ENCODE results near the gene EVI5L.
A peak's percentile ranks its signal among the peaks of the same experiment; 100 is the strongest.
"Not testable (repeated sequence)": the region's sequence is repeated elsewhere in the genome, so short reads cannot be mapped to it uniquely, and the experiment has no call there.

EVI5L gene

GRCh38 chr19:7829561-7830271 is at the start of gene EVI5L:
TSS of gene EVI5L (plus strand) at chr19:7830218. CDS start at chr19:7846543, 16,325 bp downstream.
- peak; percentile 100 for DNase-seq

- DNase-seq = no peak
These were observed 48.9 kb upstream of the EVI5L start for GRCh38 chr19:7781157-7781556.

GRCh38 chr19:7783991-7784423 is 46.0 kb upstream of the EVI5L start:
- peak; percentile 10 for DNase-seq

GRCh38 chr19:7784856-7785255 is 45.2 kb upstream of the EVI5L start:
- no peak for DNase-seq

GRCh38 chr19:7787141-7787540 is 42.9 kb upstream of the EVI5L start:
- DNase-seq = no peak

GRCh38 chr19:7787602-7788177 is 42.3 kb upstream of the EVI5L start:
- DNase-seq = no peak

- DNase-seq = no peak
These were observed 41.7 kb upstream of the EVI5L start for GRCh38 chr19:7788178-7788932.

- no peak for DNase-seq
These were observed 41.1 kb upstream of the EVI5L start for GRCh38 chr19:7788933-7789323.

GRCh38 chr19:7789447-7789846 is 40.6 kb upstream of the EVI5L start:
- no peak for DNase-seq

GRCh38 chr19:7790416-7790815 is 39.6 kb upstream of the EVI5L start:
- no peak for DNase-seq

- DNase-seq = no peak
These were observed 37.7 kb upstream of the EVI5L start for GRCh38 chr19:7792281-7792680.

- not testable (repeated sequence) for DNase-seq
These were observed 37.3 kb upstream of the EVI5L start for GRCh38 chr19:7792701-7793100.

- no peak for DNase-seq
These were observed 36.5 kb upstream of the EVI5L start for GRCh38 chr19:7793493-7793892.

GRCh38 chr19:7795555-7796161 is 34.4 kb upstream of the EVI5L start:
- DNase-seq = no peak

GRCh38 chr19:7799640-7800355 is 30.2 kb upstream of the EVI5L start:
- DNase-seq = peak; percentile 55

- DNase-seq = no peak
These were observed 28.9 kb upstream of the EVI5L start for GRCh38 chr19:7801020-7801570.

- DNase-seq = no peak
These were observed 23.8 kb upstream of the EVI5L start for GRCh38 chr19:7806234-7806633.

- DNase-seq = no peak
These were observed 23.1 kb upstream of the EVI5L start for GRCh38 chr19:7806876-7807275.

- DNase-seq = no peak
These were observed 21.9 kb upstream of the EVI5L start for GRCh38 chr19:7808108-7808507.

- no peak for DNase-seq
These were observed 18.0 kb upstream of the EVI5L start for GRCh38 chr19:7811989-7812388.

GRCh38 chr19:7815325-7815724 is 14.7 kb upstream of the EVI5L start:
- DNase-seq = no peak

GRCh38 chr19:7816040-7816439 is 14.0 kb upstream of the EVI5L start:
- DNase-seq = not testable (repeated sequence)

- no peak for DNase-seq
These were observed 12.2 kb upstream of the EVI5L start for GRCh38 chr19:7817801-7818200.
